ES-I3 (cell line): ENCODE results near the gene FBXO8.

ENCODE experiments used
- H3K36me3 ChIP-seq: 2 replicates; pipeline ENCODE4 v1.6.1; 2013; ENCODE audit warnings: mild to moderate bottlenecking, low read length, control low read depth, moderate library complexity; ENCODE audit not compliant: insufficient read depth
- H3K4me1 ChIP-seq: 2 replicates; pipeline ENCODE4 v1.6.1; 2013; ENCODE audit warnings: mild to moderate bottlenecking, control low read depth, low read length; ENCODE audit not compliant: insufficient read depth
- H3K9ac ChIP-seq: 2 replicates; pipeline ENCODE4 v1.6.1; 2013; ENCODE audit warnings: low read depth, mild to moderate bottlenecking, low read length, moderate library complexity
- H3K9me3 ChIP-seq: 2 replicates; pipeline ENCODE4 v1.6.1; 2013; ENCODE audit warnings: mild to moderate bottlenecking, low read length, moderate library complexity; ENCODE audit not compliant: control insufficient read depth, insufficient read depth

The FBXO8 gene

DNA sequence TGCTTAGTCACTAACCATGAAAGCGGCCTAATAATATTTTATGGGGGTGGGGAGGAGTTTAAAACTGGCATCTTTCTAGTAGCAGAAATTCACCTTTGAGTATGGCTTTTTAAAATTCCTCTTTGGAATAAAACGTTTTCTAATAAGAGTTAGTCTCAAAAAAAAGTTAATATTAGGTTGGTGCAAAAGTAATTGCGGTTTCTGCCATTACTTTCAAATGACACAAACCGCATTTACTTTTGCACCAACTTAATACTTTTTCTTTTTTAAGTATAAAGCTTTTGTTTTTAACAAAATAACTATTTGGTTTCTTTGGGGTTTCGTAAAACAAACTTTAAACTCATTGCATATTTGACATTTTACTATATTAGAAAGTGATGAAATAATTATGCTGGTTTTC is 68.4 kb downstream of the FBXO8 start:
- Histone ChIP-seq H3K36me3 (no peaks in the 10 kb centered on the region), H3K9ac (peak overlapping the region; percentile 54; the same call in 1 of the 2 replicates), H3K4me1 (peaks cover 10% of the 10 kb centered on the region; the same call in 1 of the 2 replicates), H3K9me3 (no peaks in the 10 kb centered on the region)

DNA sequence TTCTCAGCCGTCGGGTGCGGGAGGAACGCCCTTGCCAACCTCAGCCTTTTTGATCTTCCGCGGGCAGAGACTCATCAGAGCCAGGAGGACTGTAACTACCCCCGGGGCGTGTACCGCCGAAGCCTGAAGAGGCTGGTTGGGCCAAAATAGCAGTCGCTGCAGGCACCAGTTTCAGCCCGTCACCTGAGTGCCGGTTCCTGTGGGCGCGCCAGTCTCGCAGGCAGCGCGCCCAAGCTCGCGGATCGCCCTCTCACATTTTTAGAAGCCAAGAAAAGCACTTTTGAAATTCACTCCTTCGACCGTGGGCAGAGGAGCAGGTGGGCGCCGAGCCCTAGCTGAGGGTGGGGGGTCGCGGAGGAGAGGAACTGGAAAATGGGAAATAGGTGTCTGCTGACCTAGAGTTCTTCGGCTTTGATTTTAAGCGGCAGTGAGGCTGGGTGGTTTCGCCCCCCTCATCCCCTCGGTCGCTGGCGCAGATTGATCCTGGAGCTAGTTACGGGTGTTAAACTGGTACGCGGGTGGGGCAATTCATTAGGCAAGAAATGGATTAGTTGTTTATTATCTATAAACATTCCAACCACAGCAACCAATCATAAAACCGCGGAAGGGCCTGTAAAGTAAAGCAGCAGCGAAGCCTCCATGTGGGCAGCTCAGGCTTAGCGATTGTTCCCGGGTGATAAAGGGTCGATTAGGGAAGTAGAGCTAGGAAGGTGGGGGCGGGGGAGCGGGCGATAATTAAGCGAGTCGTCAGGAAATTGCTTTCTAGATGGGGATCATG is 69.2 kb downstream of the FBXO8 start:
- Histone ChIP-seq H3K9me3 (no peaks in the 10 kb centered on the region), H3K36me3 (no peaks in the 10 kb centered on the region), H3K9ac (peak overlapping the region; percentile 54; the same call in 1 of the 2 replicates), H3K4me1 (peaks cover 10% of the 10 kb centered on the region; the same call in 1 of the 2 replicates)

DNA sequence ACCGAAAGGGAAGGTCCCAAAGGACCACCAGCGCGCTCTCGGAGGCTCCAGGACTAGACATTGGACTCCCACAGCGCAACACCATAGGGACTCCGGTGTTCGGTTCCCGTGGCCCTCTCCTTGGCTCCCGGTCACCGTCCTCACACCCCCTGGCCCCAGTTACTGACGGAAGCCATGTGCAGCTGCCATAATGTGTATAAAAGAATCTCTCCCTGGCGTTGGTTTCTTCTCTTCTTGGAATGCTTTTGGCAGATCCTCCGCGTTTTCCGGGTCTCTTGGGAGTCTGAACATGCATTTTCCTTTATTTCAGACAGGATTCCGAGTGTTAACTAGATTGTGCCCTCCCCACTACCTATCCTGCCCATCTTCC is 69.8 kb downstream of the FBXO8 start:
- H3K4me1 ChIP-seq: peaks cover 10% of the 10 kb centered on the region; the same call in 1 of the 2 replicates
- H3K9me3 ChIP-seq: no peaks in the 10 kb centered on the region
- no peaks in the 10 kb centered on the region for H3K36me3 ChIP-seq
- peak overlapping the region; percentile 54; the same call in 1 of the 2 replicates for H3K9ac ChIP-seq

DNA sequence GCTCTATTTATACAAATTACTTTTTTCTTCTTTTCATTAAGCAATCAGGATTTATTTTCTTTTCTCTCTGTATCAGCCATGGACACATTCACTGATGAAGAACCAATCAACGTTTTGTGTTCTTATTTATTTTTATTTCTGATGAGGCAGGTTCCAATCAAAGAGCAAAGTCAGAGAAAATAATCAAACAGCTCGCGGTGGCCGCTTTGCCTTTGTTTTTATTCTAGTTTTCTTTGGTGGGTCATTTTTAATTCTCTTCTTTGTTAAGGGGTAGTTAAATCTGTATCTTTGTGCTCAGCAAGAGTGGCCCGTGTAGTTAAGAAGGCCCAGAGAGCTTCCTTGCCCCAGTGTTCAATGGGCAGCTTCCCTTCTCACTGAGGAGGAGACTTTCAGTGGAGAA is 71.4 kb downstream of the FBXO8 start:
- Histone ChIP-seq H3K9me3 (no peaks in the 10 kb centered on the region), H3K4me1 (peaks cover 10% of the 10 kb centered on the region; the same call in 1 of the 2 replicates), H3K9ac (no peak overlapping the region), H3K36me3 (no peaks in the 10 kb centered on the region)

DNA sequence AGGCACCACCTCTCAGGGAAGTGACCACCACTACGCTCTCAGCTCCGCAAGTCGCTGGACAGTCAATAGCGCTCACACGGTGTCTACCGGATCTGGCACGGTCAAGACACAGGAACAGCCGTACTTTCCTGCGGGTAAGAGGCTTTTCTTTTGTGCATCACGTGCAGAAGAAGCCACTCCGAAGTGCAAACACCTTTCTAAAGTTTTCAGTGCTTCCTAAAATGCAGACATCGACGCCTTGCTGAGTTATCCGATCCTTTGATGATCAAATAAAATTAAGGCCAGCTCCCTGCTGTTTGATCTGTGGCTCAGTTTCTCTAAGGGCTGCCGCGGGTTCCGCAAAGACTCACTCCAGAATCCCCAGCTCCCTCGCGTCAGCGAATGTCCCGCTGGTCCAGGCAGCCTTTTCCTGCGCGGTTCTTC is 71.8 kb downstream of the FBXO8 start:
- Histone ChIP-seq H3K9me3 (no peaks in the 10 kb centered on the region), H3K36me3 (no peaks in the 10 kb centered on the region), H3K9ac (peak overlapping the region; percentile 4; the same call in 1 of the 2 replicates), H3K4me1 (peaks cover 6% of the 10 kb centered on the region; the same call in 1 of the 2 replicates)

DNA sequence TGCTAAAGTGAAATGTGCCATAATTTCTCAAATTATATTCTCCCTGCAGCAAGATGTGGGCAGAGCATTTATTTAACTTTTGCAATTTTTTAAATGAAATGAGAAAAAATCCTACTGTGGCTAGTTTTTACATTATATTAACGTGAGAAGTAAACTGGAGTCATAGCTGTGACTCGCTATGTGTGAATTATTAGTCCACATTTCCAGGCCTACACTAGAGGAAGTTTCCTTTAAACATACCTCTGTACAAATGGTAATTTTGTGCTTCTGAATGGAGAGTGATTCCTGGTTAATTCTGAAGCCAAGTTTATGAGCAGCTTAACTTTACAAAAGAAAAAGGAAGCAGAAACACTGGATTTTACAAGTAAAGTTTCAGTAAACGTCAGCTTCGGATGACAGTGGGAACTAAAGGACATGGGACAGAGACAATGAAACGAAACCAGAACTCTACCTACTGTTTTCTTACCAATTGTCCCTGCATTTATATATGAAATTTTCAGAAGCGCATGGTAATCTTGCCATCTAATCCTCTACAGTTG is 72.4 kb downstream of the FBXO8 start:
- Histone ChIP-seq H3K4me1 (peaks cover under 1% of the 10 kb centered on the region; the same call in 1 of the 2 replicates), H3K9me3 (no peaks in the 10 kb centered on the region), H3K9ac (no peak overlapping the region), H3K36me3 (no peaks in the 10 kb centered on the region)

DNA sequence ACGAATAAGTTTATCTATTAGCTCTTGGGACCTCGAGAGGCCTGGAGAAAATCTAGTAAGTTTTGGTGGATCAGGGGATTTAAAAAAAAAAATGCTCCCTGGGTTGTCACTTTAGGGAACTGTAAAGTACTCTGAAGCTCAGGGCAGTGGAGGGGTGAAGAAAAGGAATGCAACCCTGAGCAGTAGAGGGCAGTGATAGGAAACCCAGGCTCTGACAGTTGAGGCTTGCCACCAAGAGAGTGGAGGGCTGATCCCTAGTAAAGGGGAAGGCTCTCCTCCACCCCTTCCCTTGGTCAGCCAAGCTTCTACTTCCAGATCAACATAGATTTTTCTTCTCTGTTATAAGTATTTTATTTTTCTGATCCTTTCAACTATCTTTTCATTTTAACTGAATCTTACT is 73.1 kb downstream of the FBXO8 start:
- no peaks in the 10 kb centered on the region for H3K9me3 ChIP-seq
- H3K9ac ChIP-seq: no peak overlapping the region
- H3K36me3 ChIP-seq: no peaks in the 10 kb centered on the region
- no peaks in the 10 kb centered on the region; the same call in 1 of the 2 replicates for H3K4me1 ChIP-seq

DNA sequence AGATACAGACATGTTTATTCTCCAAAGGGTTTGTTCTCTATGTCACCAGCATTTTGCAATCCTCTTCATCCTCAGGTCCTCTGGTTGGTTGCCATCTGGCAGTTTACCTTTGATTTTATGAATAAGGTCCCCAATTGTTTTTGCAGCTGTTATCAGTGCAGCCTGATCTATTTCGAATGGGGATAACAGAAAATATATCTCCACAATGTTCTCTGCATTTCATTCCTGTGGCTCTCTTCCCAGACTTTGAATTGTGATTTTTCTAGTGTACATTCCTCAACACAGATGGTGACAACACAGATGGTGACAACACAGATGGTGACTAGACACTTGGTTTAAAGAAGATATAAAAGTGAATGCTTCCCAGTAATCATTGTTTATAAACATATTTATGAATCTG is 74.1 kb downstream of the FBXO8 start:
- Histone ChIP-seq H3K36me3 (no peaks in the 10 kb centered on the region), H3K4me1 (no peaks in the 10 kb centered on the region; the same call in 1 of the 2 replicates), H3K9me3 (no peaks in the 10 kb centered on the region), H3K9ac (no peak overlapping the region)

DNA sequence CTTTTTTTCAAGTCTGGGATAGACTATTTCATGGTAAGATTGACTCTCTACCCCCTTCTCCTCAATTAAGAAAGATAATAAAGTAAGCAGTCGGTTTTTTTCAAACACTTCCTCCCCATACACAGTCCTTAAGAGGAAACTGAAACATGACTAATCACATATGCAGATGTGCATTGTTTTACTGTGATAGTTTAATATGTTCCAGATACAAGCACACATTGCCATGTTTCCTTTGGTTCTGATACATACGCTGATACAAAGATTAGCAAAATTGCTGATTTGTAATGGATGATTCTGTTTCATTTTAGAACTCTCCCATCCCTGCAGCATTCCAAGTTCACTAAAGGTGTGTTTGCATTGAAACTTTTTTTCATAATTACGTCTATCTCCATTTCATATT is 76.1 kb downstream of the FBXO8 start:
- Histone ChIP-seq H3K9me3 (no peaks in the 10 kb centered on the region), H3K9ac (no peak overlapping the region), H3K4me1 (no peaks in the 10 kb centered on the region), H3K36me3 (no peaks in the 10 kb centered on the region)

DNA sequence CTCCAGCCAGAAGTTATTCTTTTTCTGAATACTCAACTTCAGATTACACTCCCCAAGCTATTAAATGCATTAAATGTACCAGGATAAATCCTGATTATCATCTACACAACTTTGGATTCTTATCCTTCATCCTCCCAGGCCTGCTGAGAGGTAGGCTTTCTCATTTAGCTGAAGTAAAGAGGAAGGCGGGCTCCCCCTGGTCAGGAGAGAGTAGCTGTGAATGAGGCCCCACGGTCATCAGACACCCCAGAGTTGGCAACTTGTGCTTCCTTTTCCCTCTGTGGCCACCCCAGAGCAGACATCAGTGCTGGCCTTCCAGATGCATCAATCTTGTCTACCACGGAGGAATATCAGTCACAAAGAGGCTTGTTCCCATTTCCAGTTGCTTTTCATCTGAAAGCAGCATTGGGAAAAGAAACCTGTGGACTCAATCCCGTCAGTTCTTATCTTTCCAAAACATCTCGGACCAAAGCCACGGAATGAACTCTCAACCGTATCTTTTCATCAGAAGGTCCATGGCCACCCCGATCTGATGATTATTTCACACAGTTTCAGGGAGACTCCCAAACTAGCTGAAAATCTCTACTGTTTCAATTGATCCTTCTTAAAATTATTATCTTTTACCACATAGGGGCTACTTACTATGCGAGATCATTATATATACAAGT is 79.2 kb downstream of the FBXO8 start:
- Histone ChIP-seq H3K36me3 (no peaks in the 10 kb centered on the region), H3K9me3 (no peaks in the 10 kb centered on the region), H3K9ac (no peak overlapping the region), H3K4me1 (no peaks in the 10 kb centered on the region)

DNA sequence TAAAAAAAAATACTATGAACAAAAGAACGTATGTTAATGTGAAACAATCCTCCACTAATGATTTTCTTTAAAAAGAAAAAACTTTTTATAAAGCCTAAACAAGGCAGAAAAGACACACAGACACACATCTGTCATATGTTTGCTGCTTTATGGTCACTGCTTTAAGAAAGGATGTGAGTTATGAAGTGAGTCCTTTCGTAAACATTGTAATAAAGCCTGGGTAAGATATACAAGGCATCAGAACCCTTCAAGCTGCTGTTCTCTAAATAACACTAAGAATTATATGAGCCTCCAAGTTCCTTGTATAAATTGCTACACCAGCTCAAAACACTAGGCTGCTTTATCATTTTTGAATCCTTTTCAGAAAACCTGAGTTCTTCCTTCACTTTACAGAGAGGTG is 81.6 kb downstream of the FBXO8 start:
- Histone ChIP-seq H3K9ac (no peak overlapping the region), H3K4me1 (no peaks in the 10 kb centered on the region), H3K36me3 (no peaks in the 10 kb centered on the region), H3K9me3 (no peaks in the 10 kb centered on the region)

DNA sequence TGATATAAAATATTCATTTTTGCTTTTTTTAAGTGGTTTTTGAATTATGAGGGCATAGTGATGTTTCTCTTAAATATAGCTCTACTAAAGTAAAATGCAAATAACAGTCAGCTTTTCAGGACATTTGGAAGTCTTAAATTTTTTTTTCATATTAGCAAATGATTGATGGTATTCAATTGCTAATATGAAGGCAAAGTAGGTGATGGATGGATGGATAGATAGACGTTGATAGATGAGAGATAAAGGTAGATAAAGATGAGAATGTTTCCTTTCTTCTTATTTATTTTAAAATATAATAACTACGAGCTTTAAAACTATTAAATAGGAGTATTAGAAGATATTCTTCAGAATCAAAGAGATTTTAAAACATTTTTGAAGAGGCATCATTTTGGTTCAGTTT is 83.7 kb downstream of the FBXO8 start:
- no peaks in the 10 kb centered on the region for H3K9me3 ChIP-seq

DNA sequence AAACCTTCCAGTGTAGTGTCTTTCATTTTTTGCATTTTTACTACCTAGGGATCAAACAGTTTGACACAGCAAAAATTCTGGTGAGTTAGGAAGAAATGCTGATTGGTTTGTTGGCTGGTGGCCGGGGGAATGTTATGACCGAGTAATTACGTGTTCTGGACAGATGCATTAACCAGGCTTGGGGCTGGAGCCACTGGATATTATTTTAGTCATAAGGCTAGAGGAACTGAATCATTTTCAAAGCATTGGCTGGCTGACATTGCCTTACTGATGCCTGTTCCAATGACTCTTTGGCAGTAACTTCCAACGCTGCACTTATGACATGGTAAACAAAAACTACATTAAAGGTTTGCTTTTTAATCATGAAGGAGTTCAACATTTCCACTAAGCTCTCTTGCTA is 84.6 kb downstream of the FBXO8 start:
- no peaks in the 10 kb centered on the region for H3K36me3 ChIP-seq
- no peak overlapping the region for H3K9ac ChIP-seq
- no peaks in the 10 kb centered on the region for H3K4me1 ChIP-seq
- H3K9me3 ChIP-seq: no peaks in the 10 kb centered on the region

More for the DNA sequence above, 83.7 kb downstream of the FBXO8 start:
- H3K36me3 ChIP-seq: no peaks in the 10 kb centered on the region
- no peaks in the 10 kb centered on the region for H3K4me1 ChIP-seq
- no peak overlapping the region for H3K9ac ChIP-seq

DNA sequence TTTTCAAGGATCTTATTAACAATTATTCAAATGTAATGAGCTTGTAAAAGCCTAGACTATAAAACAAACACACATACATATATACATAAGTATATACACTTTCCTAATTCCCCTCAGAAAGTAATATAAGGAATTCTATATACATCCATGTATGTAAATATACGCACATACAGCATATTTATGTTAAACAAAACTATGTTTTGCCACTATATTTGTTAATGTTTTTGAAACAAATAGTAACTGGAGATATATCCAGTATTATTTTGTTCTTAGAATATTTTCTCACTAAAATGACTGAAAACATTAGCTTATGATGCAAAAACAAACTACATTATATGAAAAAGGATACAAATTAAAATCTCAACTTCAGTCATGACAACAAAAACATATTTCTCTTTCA is 85.1 kb downstream of the FBXO8 start:
- no peak overlapping the region for H3K9ac ChIP-seq
- no peaks in the 10 kb centered on the region for H3K36me3 ChIP-seq
- no peaks in the 10 kb centered on the region for H3K9me3 ChIP-seq
- no peaks in the 10 kb centered on the region for H3K4me1 ChIP-seq
